A549 (cell line): ENCODE data around the gene MB21D2. TPM values are rescaled to one million over a fixed set of nuclear protein-coding genes. Genes with fewer than 3 reads are reported as not detected.
A peak's percentile ranks its signal among the peaks of the same experiment; 100 is the strongest.

Source experiments
- ATAC-seq, 2 experiments: fragments of 200-7000 bp in 1 of 2; fragments of >200 bp in 1 of 2; cut with Nextera tagmentation in 1 of 2; cut with Tn5 transposase in 1 of 2; 3 replicates each; pipeline versions ENCODE4 v1.8.0 to v1.9.1; 2018 to 2020; ENCODE audit warnings: mild to moderate bottlenecking in 1 of 2, moderate library complexity in 1 of 2
- CTCF ChIA-PET: fragments of 300-600 bp; sonication (Branson Sonifier 250); formaldehyde crosslinking; extraction: SDS; loops from one replicate; lab custom pipeline; 2021; ENCODE audit warnings: antibody characterized with exemption, inconsistent platforms; lab: Yijun Ruan, JAX
- POLR2A ChIA-PET: fragments of 350-600 bp; formaldehyde crosslinking; extraction: SDS; loops from one replicate; lab custom pipeline; 2021; ENCODE audit warnings: antibody characterized with exemption, inconsistent platforms; lab: Yijun Ruan, JAX
- DNase-seq, 2 experiments: peaks; one replicate each; pipeline versions ENCODE4 v3.0.0 to v3.0.0-alpha.2; 2011 to 2016; ENCODE audit warnings: low read depth in 1 of 2, low spot score in 1 of 2
- FAIRE-seq: peaks from 2 replicates; lab custom pipeline; 2011; peaks lifted over from hg19 to GRCh38; lab: Jason Lieb, UNC
- H3K27ac ChIP-seq, 2 experiments: fragments of >200 bp; sonication (Bioruptor Twin); formaldehyde crosslinking; 3 replicates each; pipeline ENCODE4 v1.5.1; 2016 to 2017
- H3K4me1 ChIP-seq: fragments of >200 bp; sonication (Bioruptor Twin); formaldehyde crosslinking; 3 replicates; pipeline ENCODE4 v1.6.1; 2016
- H3K4me2 ChIP-seq: fragments of >200 bp; sonication (Bioruptor Twin); formaldehyde crosslinking; 3 replicates; pipeline ENCODE4 v1.6.1; 2016
- H3K4me3 ChIP-seq: fragments of >200 bp; sonication (Bioruptor Twin); formaldehyde crosslinking; 3 replicates; pipeline ENCODE4 v1.5.1; 2016
- H3K9me3 ChIP-seq: fragments of >200 bp; sonication (Bioruptor Twin); formaldehyde crosslinking; 3 replicates; pipeline ENCODE4 v1.6.1; 2016
- BHLHE40 ChIP-seq: IDR thresholded peaks from 2 replicates; pipeline ENCODE4 v1.6.1; 2012; ENCODE audit warnings: low read depth, low read length, inconsistent platforms
- CEBPB ChIP-seq, 2 experiments: fragments of >200 bp in 1 of 2; sonication (Bioruptor Twin) in 1 of 2; formaldehyde crosslinking in 1 of 2; IDR thresholded peaks; 2 replicates each; pipeline ENCODE4 v1.6.1; 2012 to 2016
- CHD4 ChIP-seq: fragments of 200-600 bp; sonication (generic); IDR thresholded peaks from 2 replicates; pipeline ENCODE4 v1.6.1; 2016; ENCODE audit warnings: antibody characterized with exemption, mild to moderate bottlenecking, borderline replicate concordance
- EHF ChIP-seq: fragments of 250-450 bp; sonication (Bioruptor Pico); IDR thresholded peaks from 2 replicates; pipeline ENCODE4 v1.5.0; 2020; ENCODE audit warnings: mild to moderate bottlenecking
- EHMT2 ChIP-seq: fragments of 200-600 bp; sonication (generic); IDR thresholded peaks from 2 replicates; pipeline ENCODE4 v1.6.1; 2016; ENCODE audit warnings: antibody characterized with exemption, low read depth, mild to moderate bottlenecking, moderate library complexity
- EP300 ChIP-seq, 2 experiments: fragments of >200 bp; sonication (Bioruptor Twin); formaldehyde crosslinking; IDR thresholded peaks; 2 replicates in 1 of 2; 3 replicates in 1 of 2; pipeline ENCODE4 v1.6.1; 2016 to 2017
- ESRRA ChIP-seq: fragments of 150-350 bp; IDR thresholded peaks from 2 replicates; pipeline ENCODE4 v1.6.1; 2014; ENCODE audit warnings: mild to moderate bottlenecking, low read length, borderline replicate concordance
- FOSL2 ChIP-seq, 2 experiments: fragments of 450-650 bp in 1 of 2; fragments of >200 bp in 1 of 2; sonication (Bioruptor Twin) in 1 of 2; formaldehyde crosslinking; IDR thresholded peaks; 2 replicates each; pipeline versions ENCODE4 v1.5.0 to v1.6.1; 2016 to 2020; ENCODE audit warnings: mild to moderate bottlenecking in 1 of 2, moderate library complexity in 1 of 2
- FOXS1 ChIP-seq: fragments of 250-450 bp; sonication (Bioruptor Pico); IDR thresholded peaks from 2 replicates; pipeline ENCODE4 v1.5.0; 2020; ENCODE audit warnings: mild to moderate bottlenecking, moderate library complexity
- GATA3 ChIP-seq: IDR thresholded peaks from 2 replicates; pipeline ENCODE4 v1.6.1; 2012; ENCODE audit warnings: borderline replicate concordance
- HDAC2 ChIP-seq: fragments of 200-600 bp; sonication (generic); IDR thresholded peaks from 2 replicates; pipeline ENCODE4 v1.6.1; 2016
- HEYL ChIP-seq: fragments of 250-450 bp; sonication (Bioruptor Pico); IDR thresholded peaks from 2 replicates; pipeline ENCODE4 v1.8.0; 2021; ENCODE audit warnings: mild to moderate bottlenecking, moderate library complexity
- JUN ChIP-seq, 2 experiments: fragments of >200 bp; sonication (Bioruptor Twin); formaldehyde crosslinking; IDR thresholded peaks; 2 replicates in 1 of 2; 3 replicates in 1 of 2; pipeline ENCODE4 v1.6.1; 2016 to 2017
- JUNB ChIP-seq: fragments of >200 bp; sonication (Bioruptor Twin); formaldehyde crosslinking; IDR thresholded peaks from 2 replicates; pipeline ENCODE4 v1.6.1; 2016
- KDM5A ChIP-seq: fragments of 200-600 bp; sonication (generic); IDR thresholded peaks from 2 replicates; pipeline ENCODE4 v1.6.1; 2016; ENCODE audit warnings: antibody characterized with exemption, mild to moderate bottlenecking
- NFE2L2 ChIP-seq: fragments of 150-350 bp; conservative IDR thresholded peaks from 2 replicates; pipeline ENCODE4 v1.6.1; 2014; ENCODE audit warnings: low read length
- RARB ChIP-seq: fragments of 250-450 bp; sonication (Bioruptor Pico); IDR thresholded peaks from 2 replicates; pipeline ENCODE4 v1.8.0; 2021; ENCODE audit warnings: mild to moderate bottlenecking, moderate library complexity
- RCOR1 ChIP-seq: fragments of 150-350 bp; IDR thresholded peaks from 2 replicates; pipeline ENCODE4 v1.6.1; 2014; ENCODE audit warnings: antibody characterized with exemption, low read length, low read depth
- RFX5 ChIP-seq: fragments of 450-650 bp; IDR thresholded peaks from 2 replicates; pipeline ENCODE4 v1.7.1; 2014; ENCODE audit warnings: antibody characterized with exemption, mild to moderate bottlenecking, moderate library complexity
- TFCP2L1 ChIP-seq: fragments of 250-450 bp; sonication (Bioruptor Pico); IDR thresholded peaks from 2 replicates; pipeline ENCODE4 v1.5.0; 2021; ENCODE audit warnings: mild to moderate bottlenecking
- ZC3H11A ChIP-seq: fragments of 450-650 bp; IDR thresholded peaks from 2 replicates; pipeline ENCODE4 v1.6.1; 2014; ENCODE audit warnings: antibody characterized with exemption, mild to moderate bottlenecking
- ZFP36 ChIP-seq: fragments of 450-650 bp; IDR thresholded peaks from 2 replicates; pipeline ENCODE4 v1.6.1; 2014; ENCODE audit warnings: borderline replicate concordance; ENCODE audit not compliant: partially characterized antibody
- WGBS: methylation state at CpG from one replicate; pipeline ENCODE4 v1.1.6; 2017; ENCODE audit errors: missing lambda C conversion rate; 5-methylcytosine and 5-hydroxymethylcytosine counted together
- polyA plus RNA-seq, 4 experiments: library from polyadenylated mRNA; depleted of rRNA in 3 of 4; stranded (reverse); fragments of >200 nt; fragmentation: RNase III in 1 of 4; extraction: RNeasy Plus Mini Kit Qiagen cat#74134 plus additional on column Dnase treatment in 1 of 4; gene quantifications; 2 replicates in 3 of 4; 3 replicates in 1 of 4; pipeline ENCODE4 v1.2.3, GENCODE V29; 2011 to 2017
- TF ChIP-seq, protein P1 (sequence below): IDR thresholded peaks from 2 replicates; pipeline ENCODE4 v1.6.1; 2012
- TF ChIP-seq, protein P2 (sequence below): fragments of >200 bp; sonication (Bioruptor Twin); formaldehyde crosslinking; IDR thresholded peaks from 3 replicates; pipeline ENCODE4 v1.6.1; 2016
- TF ChIP-seq, protein P3 (sequence below): fragments of >200 bp; sonication (Bioruptor Twin); formaldehyde crosslinking; IDR thresholded peaks from 2 replicates; pipeline ENCODE4 v1.6.1; 2016
- TF ChIP-seq, protein P4 (sequence below): IDR thresholded peaks from 2 replicates; pipeline ENCODE4 v1.6.1; 2012
- TF ChIP-seq, protein P5 (sequence below): fragments of 250-450 bp; sonication (Bioruptor Pico); IDR thresholded peaks from 2 replicates; pipeline ENCODE4 v1.5.0; 2020; ENCODE audit warnings: low read depth, mild to moderate bottlenecking, moderate library complexity

MB21D2 gene
- polyA plus RNA-seq, 2 of the 4 experiments (the other 2 are of a cell fraction) = 4.8 to 7.5 TPM

DNA sequence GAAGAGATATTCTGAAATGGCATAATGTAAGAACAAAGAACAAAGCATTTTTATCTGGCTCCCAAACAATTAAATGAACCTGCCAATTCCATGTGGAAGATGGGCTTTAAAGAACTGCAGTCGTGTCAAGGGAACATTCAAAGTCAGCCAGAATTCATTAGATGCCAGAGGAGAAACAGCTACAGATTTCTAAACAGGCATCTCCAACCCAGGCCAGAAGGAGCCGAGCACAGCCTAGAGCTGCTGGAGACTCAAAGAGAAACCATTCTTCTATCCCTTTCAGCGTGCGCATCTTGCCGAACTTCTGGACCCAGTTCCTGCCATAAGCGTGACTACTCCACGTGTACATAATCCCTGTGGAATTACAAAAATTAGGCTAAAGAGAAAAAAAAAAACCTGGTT, 60.4 kb downstream of the MB21D2 start:
- Histone ChIP-seq H3K27ac (no peak overlapping the region), H3K4me2 (no peak overlapping the region), H3K4me3 (no peak overlapping the region), H3K9me3 (no peaks in the 10 kb centered on the region), H3K4me1 (peaks cover 8% of the 10 kb centered on the region)
- ATAC-seq (no peak), DNase-seq (no peak), FAIRE-seq (no peak)
- CTCF ChIA-PET = no interaction called here
- 89% methylated on average over 7 of the region's 7 CpGs for WGBS
- POLR2A ChIA-PET = no interaction called here
- TF ChIP-seq BHLHE40 = no peak
- TF ChIP-seq, protein P1, sequence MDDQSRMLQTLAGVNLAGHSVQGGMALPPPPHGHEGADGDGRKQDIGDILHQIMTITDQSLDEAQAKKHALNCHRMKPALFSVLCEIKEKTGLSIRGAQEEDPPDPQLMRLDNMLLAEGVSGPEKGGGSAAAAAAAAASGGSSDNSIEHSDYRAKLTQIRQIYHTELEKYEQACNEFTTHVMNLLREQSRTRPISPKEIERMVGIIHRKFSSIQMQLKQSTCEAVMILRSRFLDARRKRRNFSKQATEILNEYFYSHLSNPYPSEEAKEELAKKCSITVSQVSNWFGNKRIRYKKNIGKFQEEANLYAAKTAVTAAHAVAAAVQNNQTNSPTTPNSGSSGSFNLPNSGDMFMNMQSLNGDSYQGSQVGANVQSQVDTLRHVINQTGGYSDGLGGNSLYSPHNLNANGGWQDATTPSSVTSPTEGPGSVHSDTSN = no peak
- no peak for TF ChIP-seq JUN (IDR thresholded peaks at IDR 0.05)
- TF ChIP-seq, protein P2, sequence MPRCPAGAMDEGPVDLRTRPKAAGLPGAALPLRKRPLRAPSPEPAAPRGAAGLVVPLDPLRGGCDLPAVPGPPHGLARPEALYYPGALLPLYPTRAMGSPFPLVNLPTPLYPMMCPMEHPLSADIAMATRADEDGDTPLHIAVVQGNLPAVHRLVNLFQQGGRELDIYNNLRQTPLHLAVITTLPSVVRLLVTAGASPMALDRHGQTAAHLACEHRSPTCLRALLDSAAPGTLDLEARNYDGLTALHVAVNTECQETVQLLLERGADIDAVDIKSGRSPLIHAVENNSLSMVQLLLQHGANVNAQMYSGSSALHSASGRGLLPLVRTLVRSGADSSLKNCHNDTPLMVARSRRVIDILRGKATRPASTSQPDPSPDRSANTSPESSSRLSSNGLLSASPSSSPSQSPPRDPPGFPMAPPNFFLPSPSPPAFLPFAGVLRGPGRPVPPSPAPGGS = no peak
- no peak for TF ChIP-seq ZFP36
- TF ChIP-seq TFCP2L1 = no peak
- TF ChIP-seq, all 56 proteins: peak for 0

DNA sequence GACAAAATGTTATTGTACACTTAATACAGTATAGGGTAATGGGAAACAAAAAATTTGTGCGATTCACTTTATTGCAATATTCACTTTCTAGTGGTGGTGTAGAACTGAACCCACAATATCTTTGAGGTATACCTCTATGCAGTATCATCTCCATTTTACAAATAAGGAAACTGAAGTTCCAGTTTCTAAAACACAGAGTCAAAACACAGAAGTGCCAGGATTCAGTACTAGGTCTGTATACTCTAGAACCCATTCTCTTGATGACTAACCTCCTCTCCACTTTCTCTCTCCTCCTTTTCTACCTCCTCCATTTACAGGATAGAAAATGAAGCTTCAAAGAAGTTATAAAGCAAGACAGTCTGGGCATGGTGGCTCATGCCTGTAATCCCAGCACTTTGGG, 62.2 kb downstream of the MB21D2 start:
- TF ChIP-seq RCOR1 (no peak), HDAC2 (no peak), KDM5A (no peak), FOSL2 (IDR thresholded peaks at IDR 0.05) (no peak), FOSL2 (CRISPR knock-in tag; IDR thresholded peaks at IDR 0.05) (no peak), NFE2L2 (no peak), ZFP36 (no peak), HEYL (CRISPR knock-in tag) (no peak), RFX5 (no peak), EHMT2 (no peak)
- TF ChIP-seq, protein P3, sequence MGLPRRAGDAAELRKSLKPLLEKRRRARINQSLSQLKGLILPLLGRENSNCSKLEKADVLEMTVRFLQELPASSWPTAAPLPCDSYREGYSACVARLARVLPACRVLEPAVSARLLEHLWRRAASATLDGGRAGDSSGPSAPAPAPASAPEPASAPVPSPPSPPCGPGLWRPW = no peak
- H3K4me2 ChIP-seq = no peak overlapping the region
- POLR2A ChIA-PET = no interaction called here
- no peak overlapping the region for H3K27ac ChIP-seq
- H3K9me3 ChIP-seq = no peaks in the 10 kb centered on the region
- 100% methylated on average over 1 of the region's 1 CpG for WGBS
- peaks cover 26% of the 10 kb centered on the region for H3K4me1 ChIP-seq
- H3K4me3 ChIP-seq = no peak overlapping the region
- DNase-seq (no peak), FAIRE-seq (no peak), ATAC-seq (no peak)
- CTCF ChIA-PET = no interaction called here

DNA sequence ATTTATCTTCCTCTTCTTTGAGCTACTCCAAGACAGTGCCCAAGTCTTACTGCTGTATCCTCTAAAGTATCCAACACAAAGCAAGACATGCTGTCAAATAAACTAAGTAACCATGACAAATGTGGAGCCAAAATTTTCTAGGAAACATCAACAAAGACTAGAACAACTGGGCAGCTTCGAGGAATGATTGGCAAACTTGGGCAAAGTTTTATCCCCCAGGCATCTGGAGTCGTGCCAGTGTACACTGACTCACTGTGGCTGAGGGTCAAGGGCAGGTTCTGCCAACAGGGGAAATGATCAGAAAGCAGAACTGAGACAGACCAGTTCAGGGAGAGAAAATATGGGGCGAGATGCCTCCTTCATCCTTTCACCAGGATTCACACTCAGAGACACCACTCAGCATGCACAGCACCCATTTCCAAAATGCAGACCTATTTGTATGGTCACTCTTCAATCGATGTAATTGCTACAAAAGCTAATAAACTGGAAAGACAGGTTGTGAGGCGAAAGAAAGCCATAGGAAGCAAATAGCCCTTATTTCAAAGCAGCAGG, 65.8 kb downstream of the MB21D2 start:
- WGBS = 14% methylated on average over 5 of the region's 5 CpGs
- Histone ChIP-seq H3K4me1 (peaks cover 53% of the 10 kb centered on the region), H3K4me2 (peak overlapping the region; percentile 66), H3K27ac (peak overlapping the region; percentile 16 to 55; a peak in 3 of 6 replicates), H3K4me3 (0 out of 3 replicates have a peak overlapping the region, but pooled peaks have one; percentile 20), H3K9me3 (no peaks in the 10 kb centered on the region)
- ATAC-seq (peak; percentile 80 to 88), DNase-seq (peak; percentile 67 to 79), FAIRE-seq (no peak)
- ChIA-PET CTCF (interaction anchor here (1.5 to 2.3 kb wide), 2 partner anchors 33 to 65 kb away, joined by 4 to 7 read pairs; partner anchors contain the start of gene MB21D2), POLR2A (no interaction called here)
- no peak for TF ChIP-seq ZC3H11A
- TF ChIP-seq, protein P3 = no peak
- peak; percentile 91 for TF ChIP-seq GATA3
- no peak for TF ChIP-seq CHD4
- TF ChIP-seq, protein P2 = 0 out of 3 replicates have a peak, but pooled peaks have one; percentile 21
- TF ChIP-seq EP300 (IDR thresholded peaks at IDR 0.05) = peak in 1 of 2 experiments; percentile 52; a peak in 1 of 5 replicates
- peak; percentile 83; the same call in 1 of the 2 replicates for TF ChIP-seq ESRRA
- TF ChIP-seq, protein P4, sequence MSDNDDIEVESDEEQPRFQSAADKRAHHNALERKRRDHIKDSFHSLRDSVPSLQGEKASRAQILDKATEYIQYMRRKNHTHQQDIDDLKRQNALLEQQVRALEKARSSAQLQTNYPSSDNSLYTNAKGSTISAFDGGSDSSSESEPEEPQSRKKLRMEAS = peak; percentile 69
- TF ChIP-seq CEBPB (IDR thresholded peaks at IDR 0.05) = peak; percentile 8 to 81; a peak in 2 of 4 replicates
- peak; percentile 76 for TF ChIP-seq JUNB
- TF ChIP-seq JUN (IDR thresholded peaks at IDR 0.05) = peak in 1 of 2 experiments; percentile 63; a peak in 4 of 5 replicates
- peak; percentile 39; the same call in 1 of the 2 replicates for TF ChIP-seq FOSL2 (IDR thresholded peaks at IDR 0.05)
- peak; percentile 91 for TF ChIP-seq FOSL2 (CRISPR knock-in tag; IDR thresholded peaks at IDR 0.05)
- peak; percentile 50 for TF ChIP-seq ZFP36
- TF ChIP-seq, protein P5, sequence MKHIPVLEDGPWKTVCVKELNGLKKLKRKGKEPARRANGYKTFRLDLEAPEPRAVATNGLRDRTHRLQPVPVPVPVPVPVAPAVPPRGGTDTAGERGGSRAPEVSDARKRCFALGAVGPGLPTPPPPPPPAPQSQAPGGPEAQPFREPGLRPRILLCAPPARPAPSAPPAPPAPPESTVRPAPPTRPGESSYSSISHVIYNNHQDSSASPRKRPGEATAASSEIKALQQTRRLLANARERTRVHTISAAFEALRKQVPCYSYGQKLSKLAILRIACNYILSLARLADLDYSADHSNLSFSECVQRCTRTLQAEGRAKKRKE = no peak
- TF ChIP-seq RARB (CRISPR knock-in tag) = peak; percentile 92
- TF ChIP-seq FOXS1 = peak; percentile 88; the same call in 1 of the 2 replicates
- TF ChIP-seq HDAC2 = no peak
- TF ChIP-seq EHMT2 = no peak
- TF ChIP-seq EHF (CRISPR knock-in tag) = no peak
- TF ChIP-seq, all 56 proteins: peak for 12
